Body of pancreas (tissue), 4 donors: Measurements from ENCODE around the gene TRPC1. TPM values are rescaled to one million over a fixed set of nuclear protein-coding genes. Genes with fewer than 3 reads are reported as not detected.

ENCODE experiments used
- ATAC-seq: fragments of 150-250 bp; one replicate; pipeline ENCODE4 v1.9.1; 2016
- DNase-seq, 4 donors: peaks; one replicate each; pipeline ENCODE4 v3.0.0-alpha.2; 2019
- H3K27ac ChIP-seq, 4 donors: fragments of 200-600 bp; sonication (generic); 1 replicate in 3 of 4; 2 replicates in 1 of 4; pipeline versions ENCODE4 v1.5.1 to v1.6.1; 2016 to 2019; ENCODE audit warnings: mild to moderate bottlenecking in 1 of 4, mixed read lengths in 1 of 4, moderate library complexity in 1 of 4
- H3K27me3 ChIP-seq, 2 donors: fragments of 200-600 bp; sonication (generic); one replicate each; pipeline ENCODE4 v1.6.0; 2016; ENCODE audit warnings: mild to moderate bottlenecking in 1 of 2
- H3K36me3 ChIP-seq, 2 donors: fragments of 200-600 bp; sonication (generic); replicated peaks in 1 of 2; 2 replicates each; pipeline ENCODE4 v1.5.1; 2016; ENCODE audit warnings: low read depth in 2 of 2; ENCODE audit not compliant: insufficient read depth in 1 of 2
- H3K4me1 ChIP-seq: fragments of 200-600 bp; sonication (generic); one replicate; pipeline ENCODE4 v1.6.0; 2016
- H3K4me3 ChIP-seq, 2 donors: fragments of 200-600 bp; sonication (generic); 1 replicate in 1 of 2; 2 replicates in 1 of 2; pipeline ENCODE4 v1.5.1; 2016 to 2019
- H3K9me3 ChIP-seq, 3 donors: fragments of 200-600 bp; sonication (generic); 1 replicate in 2 of 3; 2 replicates in 1 of 3; pipeline ENCODE4 v1.5.1; 2016
- CTCF ChIP-seq, 7 experiments: fragments of 450-650 bp in 4 of 7; fragments of 200-600 bp in 3 of 7; sonication (generic) in 3 of 7; IDR thresholded peaks; one replicate each; pipeline ENCODE4 v1.5.1; 2016 to 2019; ENCODE audit warnings: antibody characterized with exemption in 7 of 7
- POLR2A ChIP-seq, 3 donors: fragments of 450-650 bp; IDR thresholded peaks; one replicate each; pipeline ENCODE4 v1.6.1; 2016; ENCODE audit warnings: antibody characterized with exemption in 3 of 3, mild to moderate bottlenecking in 2 of 3
- whole genome bisulfite sequencing, 2 donors: methylation state at CpG; one replicate each; pipeline ENCODE4 v1.1.5; 2017; 5-methylcytosine and 5-hydroxymethylcytosine counted together
- intact Hi-C: fragments of 100-400 bp; cut with DNase I; formaldehyde crosslinking; loops from one replicate; pipeline ENCODE4 v1.15.1; 2023
- total RNA-seq, 2 donors: library from RNA; depleted of rRNA; stranded (reverse); fragments of >200 nt; gene quantifications; one replicate each; pipeline ENCODE4 v1.1.0, GENCODE V29; 2016

The TRPC1 gene
- total RNA-seq, 2 donors from 2014 or later, result 6.9 to 7.5 TPM

- ATAC-seq (no peak), DNase-seq (no peak)
- no peak for TF ChIP-seq CTCF (IDR thresholded peaks at IDR 0.05)
- TF ChIP-seq POLR2A (IDR thresholded peaks at IDR 0.05), result no peak
- intact Hi-C loops, result no loop called here
- Histone ChIP-seq H3K36me3 (no peaks in the 10 kb centered on the region), H3K27me3 (no peaks in the 10 kb centered on the region), H3K4me1 (no peaks in the 10 kb centered on the region), H3K9me3 (no peaks in the 10 kb centered on the region), H3K4me3 (no peak overlapping the region), H3K27ac (no peak overlapping the region)
- WGBS, 2 donors, result 86 to 89% methylated on average over 2 of the region's 2 CpGs
These were observed 116.0 kb downstream of the TRPC1 start for GRCh38 chr3:142839831-142840230.

- no peak overlapping the region for H3K27ac ChIP-seq
- no peaks in the 10 kb centered on the region for H3K27me3 ChIP-seq
- DNase-seq (no peak), ATAC-seq (no peak)
- H3K4me3 ChIP-seq, result no peak overlapping the region
- TF ChIP-seq CTCF (IDR thresholded peaks at IDR 0.05), result peak in 3 of 7 experiments; percentile 8 to 32 (median 22)
- TF ChIP-seq POLR2A (IDR thresholded peaks at IDR 0.05), result no peak
- intact Hi-C loops, result no loop called here
- H3K4me1 ChIP-seq, result peaks cover 11% of the 10 kb centered on the region
- 59 to 61% methylated on average over 4 of the region's 4 CpGs for WGBS, 2 donors
- H3K9me3 ChIP-seq, result no peaks in the 10 kb centered on the region
- H3K36me3 ChIP-seq, result no peaks in the 10 kb centered on the region
These were observed 120.6 kb downstream of the TRPC1 start for GRCh38 chr3:142844339-142844977.

- WGBS, 2 donors, result 10 to 25% methylated on average over 2 of the region's 2 CpGs
- Histone ChIP-seq H3K9me3 (no peaks in the 10 kb centered on the region), H3K4me3 (no peak overlapping the region), H3K4me1 (peaks cover 11% of the 10 kb centered on the region), H3K27me3 (no peaks in the 10 kb centered on the region), H3K27ac (peak overlapping the region in 3 of 4 donors; percentile 21 to 50 (median 33)), H3K36me3 (no peaks in the 10 kb centered on the region)
- peak in 2 of 4 donors; percentile 17 to 23 for DNase-seq
- intact Hi-C loops, result no loop called here
- ATAC-seq, result peak; percentile 87
- TF ChIP-seq CTCF (IDR thresholded peaks at IDR 0.05), result no peak
These were observed 123.1 kb downstream of the TRPC1 start for GRCh38 chr3:142846779-142847577.

GRCh38 chr3:142849148-142849547 is 125.3 kb downstream of the TRPC1 start:
- DNase-seq (no peak), ATAC-seq (no peak)
- TF ChIP-seq POLR2A (IDR thresholded peaks at IDR 0.05), result no peak
- TF ChIP-seq CTCF (IDR thresholded peaks at IDR 0.05), result no peak
- 94 to 95% methylated on average over 3 of the region's 3 CpGs for WGBS, 2 donors
- no peak overlapping the region for H3K4me3 ChIP-seq
- H3K4me1 ChIP-seq, result peaks cover 11% of the 10 kb centered on the region
- intact Hi-C loops, result no loop called here
- H3K36me3 ChIP-seq, result no peaks in the 10 kb centered on the region
- no peaks in the 10 kb centered on the region for H3K9me3 ChIP-seq
- no peaks in the 10 kb centered on the region for H3K27me3 ChIP-seq
- no peak overlapping the region for H3K27ac ChIP-seq
